HUDEP-2 (cell line): ENCODE results near the gene PITPNC1.

Experiments
- DNase-seq, 76 experiments: peaks; one replicate each; lab custom pipeline; 2025; ENCODE audit not compliant: unreplicated experiment in 76 of 76; lab: John Stamatoyannopoulos, UW

The PITPNC1 gene

DNA sequence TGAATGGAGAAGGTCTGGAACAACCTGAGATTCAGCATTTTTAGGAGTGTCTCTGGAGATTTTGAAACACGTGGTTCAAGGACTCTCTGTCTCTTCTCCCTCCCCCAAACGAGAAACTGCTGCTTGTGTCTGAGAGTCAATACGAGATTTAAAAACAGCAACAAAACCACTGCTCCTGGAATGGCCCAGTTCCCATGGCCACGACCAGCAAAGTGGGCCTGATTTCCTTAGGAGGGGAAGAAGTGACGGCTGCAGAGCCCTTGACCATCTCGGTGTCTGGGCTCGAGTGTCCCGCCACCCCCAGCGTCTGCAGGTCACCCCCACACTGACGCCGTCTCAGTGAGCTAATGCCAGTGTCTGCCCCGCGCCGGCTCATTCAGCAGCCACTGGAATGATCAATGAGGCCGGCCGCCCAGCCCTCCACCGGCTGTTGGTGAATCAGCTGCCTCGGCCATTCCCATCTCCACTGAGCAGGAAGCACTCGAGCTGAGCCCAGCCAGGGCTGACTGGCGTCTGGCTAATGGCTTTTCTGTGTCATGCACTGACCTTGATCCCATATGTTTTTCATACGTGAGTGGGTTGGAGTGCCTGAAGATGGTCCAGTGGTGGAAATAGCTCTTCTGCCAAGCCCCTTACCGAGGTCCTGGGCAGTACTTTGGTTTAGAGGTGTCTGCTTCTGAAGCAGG, 151.8 kb downstream of the PITPNC1 start:
- DNase-seq, result no peak

DNA sequence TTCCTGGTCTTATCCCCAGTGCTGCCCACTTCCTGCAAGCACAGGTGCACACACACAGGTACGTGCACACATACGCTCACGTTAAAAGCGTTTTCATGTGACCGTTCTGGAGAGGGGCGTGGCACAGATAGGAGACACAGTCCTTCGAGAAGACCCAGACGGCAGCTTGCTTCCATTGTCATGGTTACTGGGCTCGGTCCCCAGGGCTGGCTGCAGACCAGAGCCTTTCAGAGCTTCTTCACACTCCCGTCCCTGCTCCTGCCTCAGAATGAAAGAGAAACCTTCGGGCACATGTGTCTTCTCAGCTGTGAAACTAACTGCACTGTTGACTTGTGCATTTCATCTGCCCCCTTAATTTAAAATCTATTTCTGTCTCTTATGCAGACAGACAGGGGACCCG, 154.2 kb downstream of the PITPNC1 start:
- DNase-seq, result no peak

GRCh38 chr17:67532326-67532871, 155.3 kb downstream of the PITPNC1 start:
- DNase-seq, result no peak

DNA sequence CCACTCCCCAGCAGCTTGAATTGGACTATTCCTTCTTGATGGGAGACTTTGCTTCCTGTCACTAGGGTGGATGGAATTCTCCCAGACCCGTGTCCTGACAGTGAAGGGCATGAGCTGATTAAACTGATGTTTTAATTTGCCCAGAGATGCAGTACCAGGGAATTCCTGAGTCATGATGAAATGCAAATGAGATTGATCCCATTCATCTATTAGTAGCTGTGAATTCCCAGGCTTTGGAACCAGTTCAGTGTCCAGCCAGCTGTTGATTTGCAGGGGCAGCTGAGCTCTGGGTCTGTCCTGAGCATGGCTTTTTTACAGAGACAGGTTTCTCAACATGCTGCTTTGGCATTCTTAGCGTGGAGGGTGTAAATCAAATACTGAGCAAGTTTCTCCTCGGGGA, 157.9 kb downstream of the PITPNC1 start:
- DNase-seq, result no peak

DNA sequence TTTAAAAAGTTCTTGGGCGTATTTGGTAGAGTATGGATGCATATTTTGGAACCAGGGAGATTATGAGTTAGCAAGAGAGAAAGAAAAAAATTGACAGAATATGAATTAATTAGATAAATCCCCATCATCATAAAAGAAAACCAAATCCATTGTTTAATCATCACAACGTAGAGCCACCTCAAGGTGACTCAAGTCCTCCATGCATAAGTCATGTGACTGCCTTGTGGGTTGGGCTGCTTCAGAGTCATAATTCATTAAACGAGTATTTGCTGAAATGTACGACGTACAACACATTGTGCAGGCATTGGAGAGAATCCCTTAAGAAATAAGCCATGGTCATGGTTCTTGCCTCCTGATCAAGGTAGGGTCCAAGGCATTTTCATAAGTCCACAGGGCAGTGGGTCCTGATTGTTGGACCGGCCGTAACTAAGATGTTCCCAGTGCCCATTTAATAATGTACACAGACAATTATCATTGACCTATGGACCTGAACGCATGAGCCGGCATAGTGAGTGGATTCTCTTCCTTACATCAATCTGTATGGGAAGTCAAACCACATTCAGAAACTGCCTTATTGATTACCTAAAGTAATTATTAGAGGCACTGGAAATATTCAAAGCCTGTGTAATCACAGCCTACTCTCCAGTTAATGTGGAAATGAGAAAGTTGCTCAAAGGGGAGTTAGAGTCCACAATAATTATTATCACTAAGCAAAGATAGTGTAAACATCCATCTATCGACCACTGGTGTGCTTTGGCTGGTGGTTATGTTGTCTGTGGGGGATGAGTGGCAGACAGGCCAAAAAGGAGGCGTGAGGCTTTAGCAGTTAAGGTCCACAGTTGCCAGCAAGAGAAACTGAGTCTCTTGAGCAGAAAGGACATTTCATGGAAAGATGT, 165.4 kb downstream of the PITPNC1 start:
- no peak for DNase-seq

DNA sequence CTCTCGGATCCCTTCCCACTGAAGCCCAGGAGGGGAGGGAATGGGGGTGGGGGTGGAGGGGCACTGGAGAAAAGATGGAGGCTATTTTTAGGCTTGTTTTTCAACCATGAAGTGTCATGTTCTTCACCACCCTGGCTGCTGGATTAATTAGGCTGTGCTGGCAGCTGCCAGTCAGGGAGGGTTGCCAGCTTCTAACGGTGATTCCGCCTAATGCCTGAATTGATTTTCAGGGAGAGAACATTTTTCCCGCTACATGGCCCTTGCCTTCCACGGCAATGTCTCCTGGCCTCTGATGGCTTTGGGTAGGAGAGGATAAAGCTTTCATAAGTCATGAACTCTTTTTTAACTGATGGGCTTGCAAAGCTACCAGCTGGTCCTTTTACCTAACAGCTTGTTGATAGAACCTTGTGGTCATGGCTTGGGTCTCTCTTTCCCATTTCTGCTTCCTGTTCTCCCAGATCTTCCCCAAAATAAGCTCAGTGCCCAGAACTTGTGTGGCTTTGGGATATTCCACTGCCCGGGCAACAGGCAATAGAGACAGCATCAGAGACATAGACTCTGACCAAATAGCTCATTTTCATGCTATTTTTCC, 167.4 kb downstream of the PITPNC1 start:
- no peak for DNase-seq

DNA sequence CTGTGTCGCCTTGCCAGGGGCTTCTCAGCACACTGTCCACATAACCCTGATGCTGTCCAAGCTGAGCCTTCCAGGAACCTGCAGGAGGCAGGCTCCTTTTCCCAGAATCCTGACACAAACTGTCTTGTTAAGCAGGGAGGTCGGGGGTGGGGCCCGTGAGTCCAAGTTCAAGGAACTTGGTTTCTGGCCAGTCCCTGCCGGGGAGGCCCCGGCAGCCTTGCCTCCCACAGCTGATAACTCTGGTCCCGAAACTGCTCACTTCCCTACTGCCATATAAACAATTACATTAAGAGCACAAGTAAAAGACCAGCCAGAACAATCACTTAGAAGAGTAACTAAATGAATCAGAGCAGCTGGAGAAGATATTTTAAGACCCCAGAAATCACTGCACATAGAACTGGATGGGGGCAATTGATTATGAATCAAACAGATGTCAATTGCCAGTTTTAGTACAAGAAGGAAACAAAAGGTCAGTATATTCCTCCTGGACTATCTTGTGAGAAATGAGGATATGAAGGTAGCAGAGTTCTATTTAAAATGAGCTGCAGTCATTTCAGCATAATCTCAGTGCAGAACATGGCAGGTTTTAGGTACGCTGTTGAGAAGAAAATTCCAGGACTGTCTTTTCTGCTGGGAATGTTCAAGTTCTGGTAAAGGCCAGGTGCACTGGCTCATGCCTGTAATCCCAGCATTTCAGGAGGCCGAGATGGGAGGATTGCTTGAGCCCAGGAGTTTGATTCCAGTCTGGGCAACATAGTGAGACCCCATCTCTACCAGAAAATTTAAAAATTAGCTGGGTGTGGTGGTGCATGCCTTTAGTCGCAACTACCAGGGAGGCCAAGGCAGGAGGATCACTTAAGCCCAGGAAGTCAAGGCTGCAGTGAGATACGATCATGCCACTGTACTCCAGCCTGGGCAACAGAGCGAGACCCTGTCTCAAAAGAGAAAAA, 169.8 kb downstream of the PITPNC1 start:
- peak in 7 of 76 experiments; percentile 1 to 14 (median 4) for DNase-seq

DNA sequence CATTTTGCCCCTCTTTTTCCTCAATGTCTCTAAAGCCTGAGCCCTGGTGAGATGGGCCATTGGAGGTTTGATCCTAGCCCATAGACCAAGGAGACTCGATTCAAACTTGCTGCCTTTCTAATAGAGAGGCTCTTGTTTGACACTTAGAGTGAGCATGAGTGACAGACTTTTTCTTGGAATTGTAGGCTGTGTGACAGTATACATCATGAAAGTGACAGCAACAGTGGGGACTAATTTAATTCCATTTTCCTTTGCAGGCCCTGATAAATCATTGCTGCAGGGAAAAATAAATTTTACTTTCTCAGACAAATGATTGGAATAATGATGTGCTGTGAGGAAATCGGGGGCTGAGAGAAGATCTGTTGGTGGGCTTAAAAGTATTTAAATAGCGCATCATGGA, 171.6 kb downstream of the PITPNC1 start:
- no peak for DNase-seq

GRCh38 chr17:67549820-67550219, 172.7 kb downstream of the PITPNC1 start:
- no peak for DNase-seq

- DNase-seq, result no peak
Observed at GRCh38 chr17:67554634-67555033, 177.6 kb downstream of the PITPNC1 start.

DNA sequence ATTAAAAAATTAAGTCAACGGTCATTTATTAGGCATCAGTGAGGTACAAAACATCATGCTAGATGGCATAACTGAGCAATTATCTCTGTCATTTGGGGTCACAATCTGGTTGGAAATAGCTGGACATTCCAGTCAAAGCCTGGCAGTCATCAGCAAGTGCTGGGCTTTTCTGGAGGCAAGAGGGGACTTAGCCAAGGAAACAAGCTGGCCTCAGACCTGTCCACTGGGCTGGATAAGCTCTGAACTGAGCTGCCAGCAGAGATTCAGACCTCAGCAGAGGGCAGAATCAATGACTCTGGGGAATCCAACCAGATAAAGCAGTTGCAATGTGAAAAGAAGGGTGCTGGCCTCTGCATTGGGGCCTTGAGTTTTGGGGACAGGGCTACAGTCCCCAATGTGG, 178.8 kb downstream of the PITPNC1 start:
- DNase-seq, result no peak

DNA sequence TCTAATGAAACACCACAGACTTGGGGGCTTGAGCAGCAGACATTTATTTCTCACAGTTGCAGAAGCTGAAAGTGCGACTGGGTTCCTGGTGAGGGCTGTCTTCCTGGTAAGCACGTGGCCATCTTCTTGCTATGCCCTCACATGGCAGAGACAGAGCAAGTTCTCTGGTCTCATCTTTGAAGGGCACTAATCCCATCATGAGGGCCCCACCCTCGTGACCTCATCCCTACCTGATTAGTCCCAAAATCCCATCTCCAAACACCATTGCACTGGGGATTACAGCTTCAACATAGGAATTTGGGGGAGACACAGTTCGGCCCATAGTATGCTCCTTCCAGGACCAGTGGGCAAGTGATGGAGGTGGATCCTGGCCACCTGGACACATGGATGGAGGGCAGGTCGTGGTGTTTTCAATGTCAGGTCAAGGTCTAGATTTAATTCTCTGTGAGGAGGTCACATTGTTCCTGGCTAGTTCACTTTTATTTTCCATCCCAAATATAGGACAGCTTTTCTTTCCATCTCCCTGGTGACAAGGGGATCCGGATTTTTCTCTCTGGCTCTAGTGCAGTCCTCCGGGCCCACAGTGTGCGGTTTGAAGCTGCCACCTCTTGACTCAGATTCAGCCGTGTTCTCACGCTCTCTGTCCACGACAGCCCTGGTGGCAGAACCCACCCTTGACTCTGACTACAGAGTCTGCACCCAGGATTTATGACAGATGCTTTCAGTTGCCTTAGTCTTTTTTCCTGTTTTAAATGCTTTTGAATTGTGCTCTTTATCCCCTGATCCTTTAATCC, 180.2 kb downstream of the PITPNC1 start:
- DNase-seq, result no peak

GRCh38 chr17:67557921-67558320, 180.8 kb downstream of the PITPNC1 start:
- no peak for DNase-seq

- DNase-seq, result no peak
Observed at GRCh38 chr17:67558740-67559380, 181.8 kb downstream of the PITPNC1 start.

GRCh38 chr17:67559381-67559966, 182.4 kb downstream of the PITPNC1 start:
- peak in 7 of 76 experiments; percentile 2 to 15 (median 8) for DNase-seq

- DNase-seq, result no peak
Observed at GRCh38 chr17:67562005-67562404, 184.9 kb downstream of the PITPNC1 start.

DNA sequence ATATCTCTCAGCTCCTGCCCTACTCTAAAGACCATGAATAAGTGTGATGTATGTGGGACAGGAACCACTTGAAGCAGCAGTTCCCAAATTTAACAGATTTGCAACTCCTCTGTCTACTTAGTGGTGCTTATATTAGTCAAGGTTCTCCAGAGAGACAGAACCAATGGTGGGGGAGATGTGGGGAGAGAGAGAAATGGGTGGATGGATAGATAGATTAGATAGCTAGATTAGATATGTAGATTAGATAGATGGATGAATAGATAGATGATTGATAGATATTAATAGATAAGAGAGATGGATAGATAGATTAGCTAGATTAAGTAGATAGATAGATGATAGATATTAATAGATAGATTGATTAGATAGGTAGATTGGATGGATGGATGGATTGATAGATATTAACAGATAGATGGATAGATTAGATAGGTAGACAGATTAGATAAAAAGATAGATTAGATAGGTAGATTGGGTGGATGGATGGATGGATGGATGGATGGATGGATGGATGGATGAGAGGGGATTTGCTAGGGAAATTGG, 186.7 kb downstream of the PITPNC1 start:
- no peak for DNase-seq

DNA sequence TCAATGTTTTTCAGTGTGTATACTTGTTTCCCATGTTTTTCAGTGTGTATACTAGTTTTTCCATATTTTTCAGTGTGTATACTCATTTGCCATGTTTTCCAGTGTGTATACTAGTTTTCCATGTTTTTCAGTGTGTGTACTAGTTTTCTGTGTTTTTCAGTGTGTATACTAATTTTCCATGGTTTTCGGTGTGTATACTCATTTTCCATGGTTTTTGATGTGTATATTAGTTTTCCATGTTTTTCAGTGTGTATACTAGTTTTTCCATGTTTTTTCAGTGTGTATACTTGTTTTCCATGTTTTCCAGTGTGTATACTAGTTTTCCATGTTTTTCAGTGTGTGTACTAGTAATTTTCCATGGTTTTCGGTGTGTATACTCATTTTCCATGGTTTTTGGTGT, 188.0 kb downstream of the PITPNC1 start:
- DNase-seq, result no peak
